Embryonic facial prominence (tissue), 1 donor: ENCODE results near the gene UBN1.

Experiments
- DNase-seq: peaks from one replicate; pipeline ENCODE4 v3.0.0-alpha.2; 2016; ENCODE audit errors: extremely low spot score

The UBN1 gene

DNA sequence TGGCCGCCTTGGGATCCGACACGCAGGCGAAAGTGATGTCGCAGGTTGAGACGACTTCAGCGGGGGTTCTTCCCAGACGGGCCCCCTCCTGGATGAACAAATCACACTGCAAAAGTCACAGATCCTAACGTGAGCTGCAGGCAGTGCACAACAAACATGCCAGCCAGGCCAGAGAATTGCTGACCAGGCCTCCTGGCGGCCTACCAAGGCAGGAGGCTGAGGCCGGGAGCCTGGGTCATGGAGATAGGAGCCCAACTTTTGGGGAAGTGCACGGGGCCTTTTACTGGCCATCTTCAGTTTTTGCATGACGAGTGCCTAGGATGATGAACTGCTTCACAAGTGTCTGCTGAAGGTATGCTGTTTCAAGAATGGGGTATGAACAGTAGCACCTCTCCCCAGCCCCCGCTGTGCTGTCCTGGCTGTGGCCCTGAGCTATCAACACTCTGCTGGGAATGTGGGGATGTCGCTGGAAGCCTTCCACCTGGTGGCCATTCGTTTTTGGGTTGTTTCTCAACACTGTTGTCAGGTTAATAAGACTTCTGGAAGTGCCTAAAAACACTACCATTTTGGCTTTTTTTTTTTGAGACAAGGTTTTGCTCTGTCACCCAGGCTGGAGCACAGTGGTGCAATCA, 32.6 kb upstream of the UBN1 start:
- no peak for DNase-seq

DNA sequence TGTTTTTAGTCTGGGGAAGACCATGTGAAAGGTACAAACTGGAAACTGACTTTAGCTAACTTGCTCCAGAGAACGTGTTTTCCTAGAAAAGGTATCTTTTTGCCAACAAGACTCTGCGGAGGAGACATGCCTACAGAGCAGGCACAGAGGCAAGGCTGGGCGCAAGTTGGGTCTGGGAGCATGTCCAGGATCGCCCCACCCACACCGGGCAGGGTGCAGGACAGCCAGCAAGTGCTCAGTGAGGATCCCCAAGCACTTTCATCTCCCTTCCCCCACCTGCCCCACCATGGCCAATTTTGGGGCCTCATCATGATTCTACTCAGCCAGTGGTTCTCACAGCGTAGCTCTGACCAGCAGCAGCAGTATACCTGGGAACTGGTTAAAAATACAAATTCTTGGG, 26.6 kb upstream of the UBN1 start:
- DNase-seq, result no peak

DNA sequence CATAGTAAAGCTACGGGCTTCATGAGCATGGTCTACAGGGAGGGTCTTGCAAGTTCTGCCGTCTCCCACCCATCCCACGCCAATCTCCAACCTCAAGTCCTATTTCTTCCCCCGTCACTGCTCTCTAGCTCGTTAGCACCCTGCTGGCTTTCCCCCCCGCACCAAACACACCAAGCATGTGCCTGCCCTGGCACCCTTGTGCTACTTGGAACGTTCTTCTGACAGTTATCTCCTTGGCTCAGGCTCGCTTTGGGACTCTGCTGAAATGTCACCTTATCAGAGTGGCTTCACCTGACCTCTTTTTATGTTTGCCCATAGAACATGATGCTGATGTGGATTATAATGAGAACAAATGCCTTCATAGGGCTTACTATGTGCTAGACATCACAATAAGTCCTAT, 22.1 kb upstream of the UBN1 start:
- no peak for DNase-seq

DNA sequence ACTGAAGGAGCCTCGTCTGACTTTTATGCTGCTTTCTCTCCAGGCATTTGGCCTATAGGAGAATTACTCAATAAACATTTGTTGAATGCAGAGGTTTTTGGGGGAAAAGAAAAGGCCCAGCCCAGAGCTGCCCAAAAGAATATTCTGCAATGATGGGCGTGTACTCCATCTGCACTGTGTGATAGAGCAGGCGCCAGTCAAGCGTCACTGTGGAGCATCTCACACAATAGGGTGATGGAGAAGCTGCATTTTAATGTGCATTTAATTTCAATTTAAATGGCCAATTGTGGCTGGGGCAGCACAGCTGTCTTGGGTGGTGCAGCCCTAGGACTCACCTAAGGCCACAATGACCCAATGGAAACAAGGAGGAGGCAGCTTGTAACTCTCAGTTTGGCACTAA, 20.8 kb upstream of the UBN1 start:
- no peak for DNase-seq

DNA sequence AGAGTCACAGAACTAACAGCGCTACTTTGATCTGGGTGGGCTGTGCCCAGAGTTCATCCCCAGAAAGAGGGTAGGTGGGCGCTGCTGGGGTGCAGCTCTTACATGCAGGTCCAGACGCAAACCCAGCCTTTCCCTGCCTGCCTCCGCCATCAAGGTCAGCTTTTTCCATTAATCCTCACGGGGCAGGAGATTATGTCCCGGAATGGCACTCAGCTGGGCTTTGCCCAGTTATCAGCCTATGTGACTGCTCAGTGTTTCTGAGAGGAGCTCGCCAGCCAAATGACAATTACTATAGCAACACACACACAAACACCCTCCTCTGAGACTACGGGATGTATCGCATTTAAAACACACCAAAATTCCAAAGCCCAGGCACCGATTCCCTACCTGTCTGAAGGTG, 20.3 kb upstream of the UBN1 start:
- DNase-seq, result no peak

DNA sequence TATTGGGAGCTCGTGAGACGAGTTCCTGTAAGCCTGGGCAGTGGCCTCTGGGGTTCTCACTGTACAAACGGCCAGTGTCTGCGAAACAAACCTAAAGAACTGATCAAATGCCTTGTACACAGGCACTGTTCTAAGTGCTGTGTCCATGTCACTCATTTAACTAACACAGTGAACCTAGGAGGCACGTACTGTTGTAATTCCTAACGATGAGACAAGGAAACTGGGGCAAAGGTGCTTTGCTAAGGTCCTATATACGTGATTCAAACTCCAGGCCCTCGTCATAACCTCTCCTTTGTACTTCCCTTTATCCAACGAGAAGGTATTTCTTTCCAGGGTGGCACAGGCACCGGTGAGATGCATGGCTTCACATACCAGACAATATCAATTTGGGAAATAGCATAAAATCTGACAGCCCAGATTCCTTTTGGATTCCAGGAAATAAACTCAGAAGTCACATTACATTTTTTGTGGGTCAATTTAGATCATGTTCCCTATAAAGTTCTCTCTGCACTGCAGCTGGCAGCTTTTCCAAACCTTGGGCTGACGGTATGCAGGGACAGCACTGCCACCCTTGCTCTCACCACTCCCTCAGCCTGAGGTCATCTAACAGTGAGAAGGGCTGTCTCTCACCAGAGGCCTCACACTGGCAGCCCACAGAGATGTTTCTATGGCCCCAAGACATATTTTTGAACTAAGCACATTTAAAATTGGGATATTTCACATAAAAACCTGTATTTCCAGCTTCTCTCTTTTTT, 18.5 kb upstream of the UBN1 start:
- DNase-seq, result no peak

DNA sequence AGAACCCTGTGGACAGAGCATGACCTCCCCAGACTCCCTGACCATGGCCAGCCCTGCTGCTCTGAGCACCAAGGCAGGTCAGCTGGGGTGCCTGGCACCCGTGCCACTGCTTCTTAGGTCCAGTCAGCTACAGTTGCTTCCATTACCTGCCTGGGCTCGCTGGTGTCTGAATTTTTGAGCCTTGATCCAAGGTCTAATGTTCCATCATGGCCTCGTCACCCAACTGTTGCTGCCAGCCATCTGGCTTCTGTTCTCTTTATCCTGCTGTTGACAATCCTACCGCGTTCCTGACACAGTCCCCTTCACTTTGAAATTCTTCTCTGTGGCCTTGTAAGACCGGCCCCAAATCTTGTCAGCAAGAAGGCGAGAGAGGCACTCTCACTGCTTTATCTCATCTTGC, 16.9 kb upstream of the UBN1 start:
- no peak for DNase-seq

DNA sequence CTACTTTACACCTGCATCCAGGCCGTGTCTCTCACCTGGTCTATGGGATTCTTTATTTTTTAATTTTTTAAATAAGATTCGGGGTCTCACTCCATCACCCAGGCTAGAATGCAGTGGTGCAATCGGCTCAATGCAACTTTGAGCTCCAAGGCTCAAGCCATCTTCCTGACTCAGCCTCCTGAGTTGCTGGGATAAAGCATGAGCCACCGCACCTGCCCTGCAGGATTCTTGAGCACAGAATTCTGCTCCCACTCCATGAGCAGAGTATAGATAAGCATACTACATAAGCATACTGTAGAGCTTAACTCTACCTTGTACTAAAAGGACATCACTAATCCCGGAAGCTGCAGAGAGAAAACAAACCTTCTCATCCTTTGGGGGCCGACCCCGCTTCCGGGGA, 15.7 kb upstream of the UBN1 start:
- no peak for DNase-seq

DNA sequence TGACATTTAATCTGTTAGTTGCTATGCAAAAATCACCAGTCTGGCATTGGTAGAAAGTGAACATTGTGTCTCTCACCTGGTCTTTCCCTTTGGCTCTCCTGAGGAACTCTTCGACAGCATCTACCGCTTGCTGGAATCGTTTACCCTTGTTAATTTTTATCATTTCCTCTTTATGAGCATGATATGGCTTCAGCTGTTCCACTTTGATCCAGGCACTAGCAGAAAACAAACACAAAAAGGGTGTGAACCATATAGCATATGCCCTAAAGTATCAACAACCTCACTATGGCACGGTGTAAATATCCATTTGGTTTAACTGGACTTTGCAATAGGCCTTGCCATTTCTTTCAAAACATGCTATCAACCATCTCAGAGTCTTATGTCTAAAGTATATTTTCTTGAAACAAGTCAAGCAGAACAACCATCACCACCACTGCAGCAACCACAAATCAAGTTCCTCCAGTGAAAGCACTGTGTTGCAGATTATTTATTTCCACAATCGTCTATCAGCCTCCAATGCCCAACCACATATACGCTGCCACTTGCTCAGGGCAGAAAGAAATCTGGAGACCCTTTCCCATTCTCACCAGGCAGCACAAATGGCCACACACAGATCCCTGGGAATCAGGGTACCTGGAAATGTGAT, 14.5 kb upstream of the UBN1 start:
- DNase-seq, result no peak

DNA sequence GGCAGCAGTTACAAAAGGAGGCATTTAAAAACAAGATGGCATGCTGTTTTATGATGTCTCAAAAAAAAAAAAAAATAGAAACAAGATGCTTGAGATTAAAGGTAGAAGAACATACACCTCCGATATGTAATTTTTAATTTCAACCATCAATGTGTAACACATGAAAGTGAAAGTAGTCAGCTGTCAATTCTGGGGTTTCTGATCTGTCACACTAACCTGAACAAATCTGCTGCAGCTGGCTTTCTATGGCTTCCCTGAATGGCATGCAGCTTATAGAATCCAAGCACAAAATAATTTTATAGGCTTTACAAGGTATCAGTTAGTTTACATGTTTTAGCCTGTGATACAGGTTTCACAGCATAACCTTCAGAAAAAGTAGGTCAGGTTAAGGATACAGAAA, 13.7 kb upstream of the UBN1 start:
- DNase-seq, result no peak

DNA sequence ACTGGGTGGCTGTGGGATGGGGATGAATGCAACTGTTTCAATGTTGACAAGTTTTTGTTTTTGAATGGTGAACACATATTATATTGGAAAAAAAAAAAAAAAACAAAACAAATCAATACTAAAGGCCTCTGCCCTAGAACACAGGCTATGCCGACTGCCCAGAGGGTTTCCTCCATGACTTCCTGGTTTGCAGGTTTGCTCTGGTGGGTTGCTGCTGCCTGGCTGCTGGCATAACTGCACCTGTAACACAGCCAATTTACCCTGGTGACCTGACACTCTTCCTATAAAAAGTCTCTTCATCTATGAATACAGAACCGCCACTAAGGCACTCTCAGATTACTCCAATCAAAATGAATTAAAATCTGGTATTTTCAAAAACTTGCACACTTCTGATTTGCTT, 10.6 kb upstream of the UBN1 start:
- DNase-seq, result no peak

DNA sequence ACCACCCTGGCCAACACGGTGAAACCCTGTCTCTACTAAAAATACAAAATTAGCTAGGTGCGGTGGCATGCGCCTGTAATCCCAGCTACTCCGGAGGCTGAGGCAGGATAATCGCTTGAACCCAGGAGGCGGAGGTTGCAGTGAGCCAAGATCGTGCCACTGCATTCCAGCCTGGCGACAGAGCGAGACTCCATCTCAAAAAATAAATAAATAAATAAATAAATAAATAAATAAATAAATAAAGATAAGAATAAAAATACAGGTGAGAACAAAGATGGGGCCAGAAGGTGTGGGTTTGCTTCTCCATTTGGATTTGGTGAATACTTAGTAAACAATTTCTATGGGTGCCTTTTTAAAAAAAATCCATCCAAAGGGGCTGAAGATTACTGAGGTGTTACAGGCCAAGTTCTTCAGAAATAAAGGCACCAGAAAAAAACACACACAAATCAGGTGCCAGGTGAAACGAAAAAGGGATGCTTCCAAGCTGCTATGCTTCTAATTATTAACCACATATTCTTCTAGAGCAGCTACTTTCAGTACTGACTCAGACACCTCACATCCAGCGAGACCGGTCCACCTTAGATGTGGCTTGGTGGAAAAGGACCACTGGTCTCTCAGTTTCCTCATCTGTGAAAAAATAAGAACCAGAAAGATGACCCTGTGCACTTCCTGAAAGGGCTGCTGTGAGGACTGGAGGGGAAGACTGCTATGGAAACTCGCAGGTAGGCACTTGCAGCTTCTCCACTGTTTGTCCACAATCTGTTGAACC, 9.4 kb upstream of the UBN1 start:
- no peak for DNase-seq

DNA sequence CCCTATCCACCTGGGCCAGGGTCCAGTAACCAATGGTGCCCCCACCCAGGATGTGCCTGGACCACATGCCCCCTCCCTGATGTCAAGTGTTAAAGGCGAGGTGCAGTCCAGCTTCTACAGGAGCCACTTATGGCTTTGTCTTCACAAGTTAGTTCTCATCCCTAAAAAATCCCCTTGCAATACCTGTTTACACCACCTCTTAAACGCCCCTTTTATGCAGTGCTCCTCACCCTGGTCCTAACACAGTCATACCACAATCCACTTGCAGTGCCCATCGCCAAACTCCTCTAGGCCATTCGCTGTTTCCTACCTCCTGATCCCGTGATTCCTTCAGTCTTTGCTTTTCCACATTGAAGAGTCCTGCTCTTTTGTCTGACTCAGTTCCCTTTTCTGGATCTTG, 7.3 kb upstream of the UBN1 start:
- DNase-seq, result no peak

DNA sequence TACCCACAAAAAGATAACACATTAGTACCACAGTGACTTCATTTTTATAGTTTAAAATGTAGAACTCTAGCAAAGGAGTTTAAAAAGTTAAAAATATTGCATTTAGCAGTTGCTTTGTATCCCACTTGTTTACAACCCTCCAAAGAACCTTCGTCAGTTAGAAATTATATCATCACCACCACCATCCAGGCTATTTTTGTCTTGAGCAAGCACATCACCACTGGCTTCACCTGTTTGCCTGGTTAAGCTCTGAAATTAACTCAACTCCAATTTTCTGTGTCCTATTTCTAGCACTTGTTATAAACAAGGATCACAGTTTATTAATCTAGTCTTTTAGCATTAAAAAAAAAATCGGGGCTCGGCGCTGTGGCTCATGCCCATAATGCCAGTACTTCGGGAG, 6.3 kb upstream of the UBN1 start:
- no peak for DNase-seq

DNA sequence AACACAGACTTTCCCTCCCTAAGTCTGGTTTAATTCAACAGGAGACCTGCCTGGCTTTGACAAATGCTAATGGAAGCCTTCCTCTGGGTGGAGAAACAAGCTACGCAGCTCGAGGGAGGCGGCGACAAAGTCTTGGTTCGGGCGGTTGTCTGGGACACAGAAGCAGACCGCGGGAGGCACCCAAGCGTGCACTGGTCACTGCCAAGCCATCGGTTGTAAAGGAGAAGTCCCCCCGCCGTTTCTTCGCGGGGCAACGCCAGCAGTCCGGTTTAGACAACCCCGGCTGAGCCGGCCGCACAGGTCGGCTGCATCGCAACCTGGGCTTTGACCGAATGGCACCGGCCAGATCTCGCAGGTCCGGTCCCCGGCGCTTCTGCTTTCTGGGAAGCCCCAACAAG, 779 bp upstream of the UBN1 start:
- no peak for DNase-seq

DNA sequence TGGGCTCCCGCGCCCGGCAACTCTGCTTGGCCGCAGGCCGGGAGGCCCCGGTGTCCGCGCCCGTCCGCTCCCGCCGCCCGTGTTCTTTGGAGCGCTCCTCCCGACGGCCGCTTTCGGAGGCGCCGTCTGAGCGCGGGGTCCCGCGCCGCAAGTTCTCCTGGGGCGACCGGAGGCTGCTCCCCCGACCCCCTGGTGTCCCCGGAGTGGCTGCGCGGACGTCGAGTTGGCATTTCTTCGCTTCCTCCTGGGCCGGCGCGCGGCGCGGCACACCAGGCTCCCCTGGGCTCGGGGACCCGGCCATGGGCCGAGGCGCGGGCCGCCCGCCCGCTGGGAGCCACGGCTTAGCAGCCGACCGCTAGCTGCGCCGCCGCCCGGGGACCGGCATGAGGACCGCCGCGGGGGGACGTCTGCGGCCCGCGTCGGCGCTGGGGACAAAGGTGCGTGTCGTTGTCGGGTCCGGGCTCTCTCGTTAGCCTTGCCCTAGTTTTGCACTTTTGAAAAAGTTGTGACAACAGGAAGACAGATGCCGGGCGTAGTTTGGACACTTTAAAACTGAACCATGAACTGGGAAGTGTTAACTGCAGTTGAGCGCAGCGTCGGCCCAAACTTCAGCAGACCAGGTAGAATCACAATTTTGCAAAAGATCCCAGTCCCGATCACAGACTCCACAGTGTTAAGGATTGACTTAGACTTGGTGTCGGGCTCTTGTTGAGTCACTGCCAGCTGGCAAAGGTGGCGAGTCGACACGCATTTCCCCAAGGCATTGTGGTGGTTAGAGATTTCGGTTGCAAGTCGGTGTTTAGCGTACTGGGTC, 700 bp downstream of the UBN1 start:
- DNase-seq, result no peak

DNA sequence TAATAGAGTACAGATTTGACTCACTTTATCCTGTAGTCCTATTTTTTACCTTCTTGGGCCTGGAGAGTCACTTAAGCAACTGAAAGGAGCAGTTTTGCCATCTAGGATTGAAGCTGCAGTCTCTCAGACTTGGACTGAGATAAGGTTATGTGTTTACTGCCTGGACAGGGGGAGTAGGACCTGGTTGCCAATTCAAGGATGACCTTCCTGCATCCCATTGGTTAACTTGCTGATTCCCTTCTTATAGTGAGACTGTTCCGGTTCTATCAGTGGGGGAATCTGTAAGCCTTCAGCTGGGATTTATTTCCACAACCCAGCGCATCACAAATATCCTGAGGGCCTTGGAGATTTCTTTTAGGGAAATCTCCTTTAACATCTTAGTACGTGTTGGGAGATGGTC, 2.9 kb downstream of the UBN1 start:
- DNase-seq, result no peak

DNA sequence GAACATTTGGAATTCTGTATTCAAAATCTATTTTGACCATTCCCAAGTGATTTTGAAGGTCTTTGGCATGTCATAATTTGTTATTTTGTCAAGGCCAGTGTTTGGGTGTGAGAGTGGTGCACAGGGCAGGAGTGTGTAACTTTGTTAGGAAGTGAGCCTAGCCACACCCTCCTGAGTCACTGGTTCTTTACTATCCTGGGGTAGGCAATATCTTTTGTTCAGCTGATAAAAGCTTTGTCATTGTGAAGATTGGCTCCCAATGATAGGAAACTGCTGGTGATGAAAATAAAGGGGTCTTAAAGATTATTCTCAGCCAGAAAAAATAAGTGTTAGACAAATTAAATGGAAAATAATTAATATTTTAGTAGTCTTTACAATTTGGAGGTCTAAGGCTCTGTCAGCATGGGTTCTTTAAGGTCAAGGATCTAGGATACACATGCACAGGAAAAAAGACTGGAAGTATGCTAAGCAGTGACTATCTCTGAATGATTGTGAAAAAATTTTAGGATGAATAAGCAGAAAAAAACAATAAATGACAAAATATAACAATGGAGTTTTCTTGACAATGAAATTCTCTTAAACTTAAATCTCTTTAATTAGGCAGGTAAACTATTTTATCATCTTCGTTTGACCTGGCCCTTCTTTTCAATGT, 5.1 kb downstream of the UBN1 start:
- no peak for DNase-seq

DNA sequence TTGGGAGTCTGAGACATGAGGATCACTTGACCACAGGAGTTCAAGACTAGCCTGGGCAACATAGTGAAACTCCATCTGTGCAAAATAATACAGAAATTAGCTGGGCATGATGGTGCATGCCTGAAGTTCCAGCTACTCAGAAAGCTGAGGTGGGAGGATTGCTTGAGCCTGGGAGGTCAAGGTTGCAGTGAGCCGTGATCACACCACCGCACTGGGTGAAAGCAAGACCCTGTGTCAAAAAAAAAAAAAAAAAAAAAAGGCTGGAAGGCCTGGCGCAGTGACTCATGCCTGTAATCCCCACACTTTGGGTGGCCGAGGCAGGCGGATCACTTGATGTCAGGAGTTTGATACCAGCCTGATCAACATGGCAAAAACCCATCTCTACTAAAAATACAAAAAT, 8.1 kb downstream of the UBN1 start:
- no peak for DNase-seq

DNA sequence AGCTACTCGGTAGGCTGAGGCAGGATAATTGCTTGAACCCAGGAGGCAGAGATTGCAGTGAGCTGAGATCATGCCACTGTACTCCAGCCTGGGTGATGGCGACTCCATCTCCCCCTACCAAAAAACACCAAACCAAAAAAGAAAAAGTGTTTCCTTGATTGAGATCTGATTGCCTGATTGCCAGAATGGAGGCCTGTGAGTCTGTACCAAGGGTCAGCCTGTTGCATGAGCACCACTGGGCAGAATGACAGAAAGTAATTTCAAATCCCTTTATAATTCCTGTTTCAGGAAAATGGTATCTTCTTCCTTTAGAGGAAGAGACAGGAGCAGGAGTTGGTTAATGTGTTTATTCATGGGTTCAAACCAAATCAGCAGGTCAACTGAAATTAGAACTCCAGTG, 8.5 kb downstream of the UBN1 start:
- no peak for DNase-seq

DNA sequence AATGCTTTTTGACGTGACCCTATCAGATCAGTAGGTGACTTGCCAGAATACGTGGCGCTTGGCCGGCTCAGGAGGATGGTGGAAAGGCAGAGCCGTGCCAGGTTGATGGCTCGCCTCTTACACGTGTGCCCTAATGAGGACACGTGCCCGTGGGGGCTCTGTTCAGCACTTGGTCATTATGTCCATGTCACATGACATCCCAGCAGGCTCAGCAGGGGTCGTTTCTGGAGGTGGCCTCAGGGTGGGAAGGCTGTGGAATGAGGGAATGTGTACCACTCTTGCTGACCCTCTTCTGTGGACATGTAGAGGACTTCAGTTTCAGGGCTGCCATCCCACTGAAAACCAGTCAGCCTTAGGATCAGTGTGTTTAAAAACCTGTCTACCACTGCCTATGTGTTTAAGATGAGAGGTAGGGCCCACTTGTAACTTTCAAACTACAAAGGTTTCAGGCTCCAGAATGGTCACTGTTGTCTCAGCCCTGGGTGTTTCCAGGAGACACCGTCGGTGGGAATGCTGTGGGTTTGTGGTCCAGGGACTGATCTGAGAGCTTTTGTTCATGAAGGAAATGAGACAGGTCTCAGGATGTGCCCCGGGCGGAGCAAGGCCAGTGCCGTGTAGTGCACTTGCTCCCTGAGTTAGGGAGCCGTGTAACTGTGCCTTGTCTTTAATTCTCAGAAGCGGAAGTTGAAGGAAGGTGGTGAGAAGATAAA, 12.1 kb downstream of the UBN1 start:
- DNase-seq, result no peak
